HCT116 (cell line): ENCODE measurements around the gene ENTPD3. TPM values are rescaled to one million over a fixed set of nuclear protein-coding genes. Genes with fewer than 3 reads are reported as not detected.

ENCODE experiments used
- ATAC-seq: fragments of 200-7000 bp; cut with Tn5 transposase; 2 replicates; pipeline ENCODE4 v1.9.1; 2020; ENCODE audit warnings: mild to moderate bottlenecking, moderate library complexity
- BruUV-seq: library from RNA; stranded (reverse); fragments of 400-500 nt; replicated peaks from 2 replicates; lab custom pipeline; 2021; lab: Mats Ljungman, UMichigan
- CTCF ChIA-PET: fragments of 300-600 bp; sonication (Branson Sonifier 250); formaldehyde crosslinking; loops from one replicate; lab custom pipeline; 2021; ENCODE audit warnings: antibody characterized with exemption; lab: Charles Lee
- POLR2A ChIA-PET: fragments of 300-600, 350-600 bp; sonication (Branson Sonifier 250); formaldehyde crosslinking; loops from one replicate; lab custom pipeline; 2021; ENCODE audit warnings: antibody characterized with exemption; lab: Charles Lee
- RAD21 ChIA-PET, 2 experiments: fragments of 300-600 bp; sonication (Branson Sonifier 250); formaldehyde crosslinking; loops; one replicate each; lab custom pipeline; 2023; ENCODE audit warnings: low total read pairs in 2 of 2; ENCODE audit not compliant: uncharacterized antibody in 2 of 2, unreplicated experiment in 2 of 2, low non-redundant PET in 1 of 2; lab: Charles Lee
- DNase-seq: peaks from one replicate; pipeline ENCODE4 v3.0.0-alpha.2; 2010; ENCODE audit warnings: low read depth, low spot score
- H2AFZ ChIP-seq: fragments of 200-600 bp; shearing (Covaris generic), sonication (generic); 2 replicates; pipeline ENCODE4 v1.6.1; 2017; ENCODE audit warnings: low read depth, mixed run types, mixed read lengths, antibody characterized with exemption, low read length; ENCODE audit not compliant: poor library complexity, severe bottlenecking
- H3K27ac ChIP-seq: 2 replicates; pipeline ENCODE4 v1.5.1; 2012; ENCODE audit warnings: low read depth, low read length
- H3K27me3 ChIP-seq: fragments of 200-600 bp; sonication (generic); 2 replicates; pipeline ENCODE4 v1.6.1; 2016; ENCODE audit warnings: mixed run types, low read length, mixed read lengths; ENCODE audit not compliant: insufficient read depth
- H3K36me3 ChIP-seq, 2 experiments: fragments of 200-500 bp in 1 of 2; fragments of 200-600 bp in 1 of 2; sonication (Bioruptor generic) in 1 of 2; sonication (generic) in 1 of 2; 2 replicates each; pipeline versions ENCODE4 v1.5.1 to v1.6.1; 2014 to 2016; ENCODE audit warnings: low read length in 2 of 2, inconsistent platforms in 1 of 2, mixed read lengths in 1 of 2, mixed run types in 1 of 2; ENCODE audit not compliant: insufficient read depth in 2 of 2, control insufficient read depth in 1 of 2
- H3K4me1 ChIP-seq, 2 experiments: fragments of 200-600 bp in 1 of 2; sonication (generic) in 1 of 2; 2 replicates each; pipeline versions ENCODE4 v1.5.1 to v1.6.1; 2012 to 2017; ENCODE audit warnings: low read length in 2 of 2, inconsistent platforms in 1 of 2, mild to moderate bottlenecking in 1 of 2, mixed read lengths in 1 of 2, mixed run types in 1 of 2, moderate library complexity in 1 of 2; ENCODE audit not compliant: insufficient read depth in 2 of 2, control insufficient read depth in 1 of 2
- H3K4me2 ChIP-seq: fragments of 200-600 bp; sonication (generic); 2 replicates; pipeline ENCODE4 v1.6.1; 2017; ENCODE audit warnings: mixed run types, low read length, mixed read lengths
- H3K4me3 ChIP-seq, 2 experiments: fragments of 200-600 bp in 1 of 2; sonication (generic) in 1 of 2; replicated peaks in 1 of 2; 2 replicates each; pipeline ENCODE4 v1.5.1; 2011 to 2016; ENCODE audit warnings: low read length in 2 of 2, control low read depth in 1 of 2, low read depth in 1 of 2, mild to moderate bottlenecking in 1 of 2, mixed read lengths in 1 of 2, mixed run types in 1 of 2
- H3K79me2 ChIP-seq: fragments of 200-600 bp; sonication (generic); 2 replicates; pipeline ENCODE4 v1.6.1; 2017; ENCODE audit warnings: mild to moderate bottlenecking, mixed run types, low read length, moderate library complexity, mixed read lengths; ENCODE audit not compliant: insufficient read depth
- H3K9ac ChIP-seq: fragments of 200-600 bp; sonication (generic); 2 replicates; pipeline ENCODE4 v1.6.1; 2016; ENCODE audit warnings: low read length, mixed read lengths
- H3K9me2 ChIP-seq: fragments of 200-600 bp; sonication (generic), shearing (Covaris generic); 2 replicates; pipeline ENCODE4 v1.6.1; 2017; ENCODE audit warnings: mixed run types, mild to moderate bottlenecking, moderate library complexity; ENCODE audit not compliant: insufficient read depth
- H3K9me3 ChIP-seq, 2 experiments: fragments of 200-500 bp in 1 of 2; fragments of 200-600 bp in 1 of 2; sonication (Bioruptor generic) in 1 of 2; sonication (generic) in 1 of 2; 2 replicates each; pipeline ENCODE4 v1.6.1; 2014 to 2017; ENCODE audit warnings: low read length in 2 of 2, mixed read lengths in 2 of 2, inconsistent platforms in 1 of 2, low read depth in 1 of 2, mild to moderate bottlenecking in 1 of 2, mixed run types in 1 of 2, moderate library complexity in 1 of 2; ENCODE audit not compliant: control insufficient read depth in 1 of 2, insufficient read depth in 1 of 2
- H4K20me1 ChIP-seq: fragments of 200-600 bp; sonication (generic), shearing (Covaris generic); 2 replicates; pipeline ENCODE4 v1.6.1; 2017; ENCODE audit warnings: mixed run types, mild to moderate bottlenecking, moderate library complexity; ENCODE audit not compliant: insufficient read depth
- CBX3 ChIP-seq: IDR thresholded peaks from 2 replicates; pipeline ENCODE4 v1.6.1; 2012; ENCODE audit warnings: low read depth
- CEBPB ChIP-seq: IDR thresholded peaks from 2 replicates; pipeline ENCODE4 v1.6.1; 2012; ENCODE audit warnings: low read depth
- CTCF ChIP-seq, 3 experiments: fragments of 200-600 bp in 1 of 3; sonication (generic) in 1 of 3; IDR thresholded peaks in 2 of 3; conservative IDR thresholded peaks in 1 of 3; 2 replicates each; pipeline ENCODE4 v1.5.1; 2012 to 2017; ENCODE audit warnings: low read depth in 2 of 3, low read length in 2 of 3, antibody characterized with exemption in 1 of 3, borderline replicate concordance in 1 of 3, control low read depth in 1 of 3, mild to moderate bottlenecking in 1 of 3, mixed read lengths in 1 of 3, mixed run types in 1 of 3, moderate library complexity in 1 of 3; ENCODE audit not compliant: insufficient read depth in 1 of 3
- EGR1 ChIP-seq: IDR thresholded peaks from 2 replicates; pipeline ENCODE4 v1.6.1; 2012; ENCODE audit warnings: low read depth
- ELF1 ChIP-seq: IDR thresholded peaks from 2 replicates; pipeline ENCODE4 v1.6.1; 2012; ENCODE audit warnings: low read depth, borderline replicate concordance
- EZH2 ChIP-seq: fragments of 200-600 bp; sonication (generic); IDR thresholded peaks from 2 replicates; pipeline ENCODE4 v1.6.1; 2017; ENCODE audit warnings: antibody characterized with exemption, mixed run types
- FOSL1 ChIP-seq: IDR thresholded peaks from 2 replicates; pipeline ENCODE4 v1.6.1; 2012; ENCODE audit warnings: low read depth
- MAX ChIP-seq: IDR thresholded peaks from 2 replicates; pipeline ENCODE4 v1.6.1; 2012
- SIN3A ChIP-seq: IDR thresholded peaks from 2 replicates; pipeline ENCODE4 v1.6.1; 2012; ENCODE audit warnings: low read depth
- SRF ChIP-seq: IDR thresholded peaks from 2 replicates; pipeline ENCODE4 v1.6.1; 2012; ENCODE audit warnings: low read depth
- ZFX ChIP-seq: fragments of 450-650 bp; IDR thresholded peaks from 2 replicates; pipeline ENCODE4 v1.6.1; 2017
- ZNF274 ChIP-seq: fragments of 200-500 bp; sonication (Bioruptor generic); IDR thresholded peaks from 2 replicates; pipeline ENCODE4 v1.6.1; 2014; ENCODE audit warnings: mild to moderate bottlenecking, low read depth, low read length, inconsistent platforms
- intact Hi-C: fragments of 100-400 bp; cut with micrococcal nuclease; formaldehyde crosslinking; loops from 2 replicates; pipeline ENCODE4 v1.10.0; 2022
- total RNA-seq: library from RNA; stranded (reverse); gene quantifications from one replicate; pipeline ENCODE4 v1.2.1, GENCODE V29; 2021; ENCODE audit not compliant: unreplicated experiment

ENTPD3 gene
- total RNA-seq, 1 experiment from 2014 or later = not detected

GRCh38 chr3:40468018-40468417, 81.0 kb downstream of the ENTPD3 start:
- Histone ChIP-seq H3K27me3 (no peaks in the 10 kb centered on the region), H3K79me2 (peaks cover 23% of the 10 kb centered on the region), H2AFZ (no peak overlapping the region), H3K4me2 (no peak overlapping the region), H3K9me3 (no peaks in the 10 kb centered on the region), H3K4me3 (no peak overlapping the region), H3K9ac (no peak overlapping the region), H3K4me1 (no peaks in the 10 kb centered on the region), H4K20me1 (peaks cover 18% of the 10 kb centered on the region; the same call in 1 of the 2 replicates), H3K36me3 (peaks cover 17 to 46% of the 10 kb centered on the region in 2 experiments), H3K9me2 (no peaks in the 10 kb centered on the region), H3K27ac (no peak overlapping the region)
- ChIA-PET POLR2A (no interaction called here), CTCF (no interaction called here), RAD21 (no interaction called here)
- BruUV-seq = no TSS peak
- DNase-seq (no peak), ATAC-seq (no peak)
- TF ChIP-seq SIN3A (no peak), EZH2 (no peak), EGR1 (no peak), CEBPB (no peak), MAX (no peak), SRF (no peak), CTCF (IDR thresholded peaks at IDR 0.05 in 2 of 3, conservative IDR thresholded peaks at IDR 0.05 in 1 of 3; ENCODE audit: borderline replicate concordance in 1 of 3, insufficient read depth in 1 of 3, low read depth in 2 of 3, low read length in 2 of 3) (no peak), CBX3 (no peak), ELF1 (no peak), ZFX (no peak), FOSL1 (no peak), ZNF274 (no peak)
- intact Hi-C loops = no loop called here
